ENCODE results near the gene EHMT1.
"Not testable (repeated sequence)": the region's sequence is repeated elsewhere in the genome, so short reads cannot be mapped to it uniquely, and the experiment has no call there.

EHMT1 gene

DNA sequence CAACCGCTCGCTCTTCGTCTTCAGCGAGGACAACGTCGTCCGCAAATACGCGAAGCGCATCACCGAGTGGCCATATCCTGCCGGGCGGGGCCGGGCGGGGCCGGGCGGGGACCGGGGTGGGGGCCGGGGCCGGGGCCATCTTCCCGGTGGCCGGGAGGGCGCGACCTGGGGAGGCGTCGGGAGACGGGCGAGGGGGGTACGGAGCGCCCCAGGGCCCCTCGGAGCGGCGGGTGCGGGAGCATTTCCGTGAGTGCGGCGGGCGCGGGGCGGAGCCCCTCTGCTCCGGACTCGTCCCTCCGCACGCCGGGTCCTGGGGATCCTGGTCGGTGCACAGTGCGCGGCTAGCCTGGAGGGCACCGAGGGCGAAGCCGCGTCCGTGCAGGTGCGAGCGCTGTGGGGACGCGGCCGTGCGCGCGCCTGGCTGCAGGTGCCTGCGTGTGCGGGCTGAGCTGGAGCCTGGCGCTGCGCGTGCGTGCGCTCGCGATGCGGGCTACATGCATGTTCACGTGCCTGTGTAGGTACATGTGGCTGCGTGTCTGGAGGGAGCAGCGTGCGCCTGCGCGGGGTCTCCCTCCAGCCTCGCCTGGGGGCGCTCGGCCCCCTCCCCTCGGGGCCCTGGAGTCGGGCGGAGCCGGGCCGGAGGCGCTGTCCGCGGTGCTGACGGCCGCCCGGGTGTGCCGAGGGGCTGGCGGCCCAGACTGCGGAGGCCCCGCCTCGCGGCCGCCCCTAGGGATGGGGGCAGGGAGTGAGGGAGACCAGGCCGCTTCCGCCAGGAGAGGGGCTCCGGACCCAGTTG is 259.5 kb downstream of the EHMT1 start:
- DNase-seq = peak; percentile 24

DNA sequence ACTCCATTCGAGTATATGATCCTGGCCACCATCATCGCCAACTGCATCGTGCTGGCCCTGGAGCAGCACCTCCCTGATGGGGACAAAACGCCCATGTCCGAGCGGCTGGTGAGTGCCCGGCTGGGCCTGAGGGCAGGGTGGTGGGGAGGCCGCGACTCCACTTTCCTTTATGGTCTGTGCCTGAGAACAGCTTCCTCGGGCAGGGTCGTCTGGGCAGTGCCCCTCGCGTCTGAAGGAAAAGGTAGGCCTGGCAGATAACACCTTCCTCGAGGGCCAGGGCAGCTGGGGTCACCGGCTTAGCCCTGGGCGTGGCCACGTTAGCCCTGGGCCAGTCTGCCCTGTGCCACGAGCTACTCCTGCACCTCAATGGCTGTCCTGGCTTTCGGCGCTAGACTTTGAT is 260.2 kb downstream of the EHMT1 start:
- no peak for DNase-seq

DNA sequence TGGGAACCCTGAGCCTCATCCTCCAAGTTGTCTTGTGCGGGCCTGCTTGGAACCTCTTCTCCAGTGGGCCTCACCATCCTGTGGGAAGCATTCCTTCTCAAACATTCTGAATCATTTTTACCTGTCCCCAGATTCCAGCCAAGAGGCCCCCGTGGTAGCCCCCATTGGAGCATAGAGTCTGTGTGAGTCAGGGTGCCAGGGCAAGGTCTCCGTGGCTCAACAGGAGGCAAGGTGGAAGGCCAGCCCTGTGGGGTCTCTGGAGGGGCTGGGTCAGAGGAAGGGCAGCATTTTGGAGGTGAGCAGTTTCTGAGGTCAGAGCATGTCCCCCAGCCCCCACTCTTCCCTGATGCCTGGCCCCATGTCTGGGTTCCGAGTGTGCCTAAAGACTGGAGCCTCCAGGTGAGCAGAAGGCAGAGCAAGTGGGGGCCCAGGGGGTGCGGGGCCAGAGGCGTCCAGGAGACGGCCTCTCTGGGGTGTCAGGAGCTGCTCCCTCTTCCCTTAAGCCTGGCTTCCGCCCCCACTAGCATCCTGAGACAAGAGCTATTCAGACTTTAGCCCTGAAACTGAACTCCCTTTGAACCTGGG is 260.9 kb downstream of the EHMT1 start:
- DNase-seq = no peak

DNA sequence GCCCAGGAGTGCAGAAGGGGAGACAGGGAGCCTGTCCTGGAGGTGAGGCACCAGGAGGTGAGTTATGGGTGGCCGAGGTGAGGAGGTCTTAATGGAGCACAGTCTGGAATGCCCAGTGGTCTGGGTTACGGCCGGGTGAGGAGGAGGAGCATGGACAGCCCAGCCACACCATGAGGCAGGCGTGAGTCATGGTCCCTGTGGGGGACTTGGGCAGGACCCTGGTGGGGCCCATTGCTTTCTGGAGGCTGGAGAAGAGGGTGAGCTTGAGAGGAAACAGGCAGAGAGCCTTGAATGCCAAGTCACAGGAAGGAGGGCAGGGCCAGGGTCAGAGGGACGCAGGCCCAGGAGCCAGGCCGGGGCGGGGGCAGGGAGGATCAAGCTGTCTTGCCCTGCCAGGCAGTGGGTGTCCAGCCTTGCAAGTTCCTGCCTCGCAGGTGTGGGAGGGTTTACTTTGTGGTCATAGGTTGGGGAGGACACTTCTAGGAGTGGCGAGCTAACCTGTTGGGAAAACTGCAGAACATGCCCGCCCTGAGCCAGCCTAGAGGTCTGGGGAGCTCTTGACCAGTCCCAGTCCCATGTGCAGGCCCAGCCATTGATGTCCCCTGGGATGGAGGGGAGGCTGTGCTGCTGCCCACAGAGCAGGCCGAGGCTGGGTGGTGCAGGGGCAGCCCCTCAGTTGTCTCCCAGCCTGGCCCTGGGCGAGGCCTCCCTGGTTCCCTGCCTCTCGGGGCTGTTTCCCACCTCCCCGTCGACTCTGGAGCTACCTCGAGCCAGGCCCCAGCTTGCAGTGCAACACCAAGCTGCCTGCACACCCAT is 261.6 kb downstream of the EHMT1 start:
- no peak for DNase-seq

DNA sequence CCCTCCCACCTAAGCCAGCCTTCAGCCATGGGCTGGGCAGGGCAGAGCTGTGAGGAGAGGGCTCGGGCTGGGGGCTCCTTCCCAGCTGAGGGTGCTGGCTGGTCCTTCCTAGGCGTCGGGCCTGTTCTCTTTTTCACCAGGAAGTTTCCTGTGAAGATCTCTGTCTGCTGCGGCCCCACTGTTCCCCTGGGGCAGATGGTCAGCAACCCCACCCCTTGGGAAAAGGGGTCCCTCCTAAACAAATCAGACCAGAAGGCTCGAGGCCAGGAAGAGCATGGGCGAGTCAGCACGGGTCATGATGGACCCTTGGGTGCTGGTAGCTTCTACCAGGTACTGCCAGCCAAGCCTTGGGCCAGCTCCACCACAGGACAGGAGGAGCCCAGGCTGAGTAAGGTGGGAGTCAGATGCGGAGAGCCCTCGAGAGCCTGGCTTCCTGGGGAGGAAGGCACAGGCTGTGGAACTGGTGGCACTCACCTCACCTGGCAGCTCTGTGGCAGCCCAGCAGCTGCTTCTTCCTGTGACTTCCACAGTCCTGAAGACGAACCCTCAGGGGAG is 262.2 kb downstream of the EHMT1 start:
- no peak for DNase-seq

DNA sequence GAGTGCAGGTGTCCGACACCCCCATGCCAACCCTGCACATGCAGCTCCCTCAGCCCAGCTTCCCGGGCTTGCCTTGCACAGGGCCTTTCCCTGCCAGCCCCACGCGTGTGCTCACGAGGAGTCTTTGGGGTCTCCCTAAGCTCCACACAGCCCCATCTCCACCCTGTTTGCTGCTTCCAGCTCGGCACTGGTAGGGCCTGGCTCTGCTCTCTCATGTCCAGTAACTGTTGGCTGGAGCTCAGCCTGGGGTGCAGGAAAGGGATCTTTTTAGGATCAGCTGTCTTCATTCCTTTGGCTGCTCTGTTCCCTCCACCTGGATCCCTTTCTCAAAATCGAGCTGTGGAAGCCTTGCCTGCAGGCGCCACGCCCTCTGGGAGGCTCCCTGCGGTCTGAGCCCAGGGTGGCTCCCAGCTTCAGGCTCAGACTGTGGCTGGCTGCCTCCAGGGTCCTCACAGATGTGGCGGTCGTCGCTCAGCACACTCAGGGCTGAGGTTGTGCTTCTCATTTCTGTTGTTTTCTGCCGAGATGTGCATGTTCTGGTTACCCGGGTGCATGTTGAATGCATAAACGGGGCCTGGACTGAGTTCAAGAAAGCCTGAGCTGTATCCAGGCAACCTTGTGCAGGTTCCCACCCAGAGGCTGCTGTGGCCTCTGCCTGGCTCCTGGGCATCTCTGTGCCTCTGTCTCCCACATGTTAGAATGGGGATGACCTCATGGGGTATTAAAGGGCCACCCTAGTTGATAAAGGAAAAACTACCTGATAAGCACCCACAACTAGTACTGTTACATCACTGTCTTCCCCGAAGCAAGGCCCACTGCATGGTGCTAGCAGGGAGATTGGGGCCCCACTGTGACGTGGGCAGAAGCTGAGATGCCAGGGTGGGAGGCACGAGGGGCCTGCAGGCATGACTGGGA is 263.0 kb downstream of the EHMT1 start:
- no peak for DNase-seq

DNA sequence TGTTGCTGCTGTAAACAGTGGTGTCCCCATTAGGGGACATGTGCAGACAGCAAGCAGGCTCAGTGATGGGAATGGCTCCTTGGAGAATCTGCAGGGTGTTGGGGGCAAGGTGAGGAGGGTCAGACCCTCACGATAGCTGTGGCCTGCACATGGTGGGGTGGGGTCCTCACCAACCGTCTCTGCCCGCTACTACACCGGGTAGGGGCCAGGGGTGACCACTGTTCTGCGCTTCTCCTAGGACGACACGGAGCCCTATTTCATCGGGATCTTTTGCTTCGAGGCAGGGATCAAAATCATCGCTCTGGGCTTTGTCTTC is 263.7 kb downstream of the EHMT1 start:
- no peak for DNase-seq

DNA sequence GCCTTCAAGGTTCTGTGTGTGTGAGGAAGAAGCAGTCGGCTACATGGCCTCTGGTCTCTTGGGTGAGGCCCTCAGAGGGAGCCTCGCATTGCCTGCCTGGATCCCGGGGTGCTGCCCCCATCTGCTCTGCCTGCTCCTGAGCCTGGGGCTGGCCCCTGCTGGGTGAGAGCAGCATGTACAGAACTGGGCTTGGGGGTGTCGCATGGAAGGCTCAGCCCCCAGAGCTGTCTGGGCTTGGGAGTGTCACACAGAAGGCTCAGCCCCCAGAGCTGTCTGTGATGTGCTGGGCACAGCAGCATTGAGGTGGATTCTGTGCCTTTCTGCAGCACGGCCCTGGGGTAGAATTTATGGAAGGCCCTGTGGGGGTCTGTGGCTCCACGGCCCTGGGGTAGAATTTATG is 265.2 kb downstream of the EHMT1 start:
- DNase-seq = not testable (repeated sequence)

DNA sequence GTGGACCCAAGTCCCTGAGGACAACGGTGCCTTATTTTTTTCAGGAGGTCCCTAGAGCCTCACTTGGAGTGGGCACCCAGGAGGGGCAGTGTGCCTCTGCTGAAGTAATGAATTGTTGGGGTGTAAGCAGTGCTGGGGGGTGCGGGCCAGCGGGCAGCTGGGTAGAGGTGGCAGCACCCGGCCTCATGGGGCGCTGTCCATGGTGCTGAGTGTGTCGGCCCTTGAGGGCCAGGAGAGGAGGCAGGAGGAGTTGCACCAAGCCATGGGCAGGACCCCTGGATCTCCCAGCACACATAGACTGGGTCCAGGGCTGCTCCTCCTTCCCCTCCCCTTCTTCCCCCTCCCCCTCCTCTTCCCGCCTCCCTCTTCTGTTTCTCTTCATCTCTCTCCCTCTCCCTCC is 265.7 kb downstream of the EHMT1 start:
- DNase-seq = not testable (repeated sequence)

DNA sequence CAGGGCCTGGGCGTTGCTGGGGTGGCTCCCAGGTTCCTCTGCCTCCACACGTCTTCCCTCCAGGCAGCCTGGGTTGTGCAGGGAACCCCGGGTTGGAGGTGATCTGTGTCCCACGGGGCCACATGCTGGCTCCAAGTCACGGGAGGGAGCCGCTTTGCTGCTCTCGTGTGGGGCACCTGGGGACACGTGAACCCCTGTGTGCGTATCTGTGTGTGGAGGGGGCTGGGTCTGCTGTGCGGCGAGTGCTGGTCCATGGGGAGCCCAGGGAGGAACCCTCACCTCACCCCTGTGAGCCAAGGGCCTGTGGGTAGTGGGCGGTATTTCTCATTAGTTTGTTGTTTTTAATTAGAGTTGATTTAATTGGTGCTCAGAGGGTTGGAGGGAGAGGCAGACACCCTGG is 266.3 kb downstream of the EHMT1 start:
- not testable (repeated sequence) for DNase-seq
